PC-9 (cell line): ENCODE data around the gene POU3F3. TPM values are rescaled to one million over a fixed set of nuclear protein-coding genes. Genes with fewer than 3 reads are reported as not detected.

Experiments
- BruUV-seq: library from RNA; stranded (reverse); fragments of 400-500 nt; replicated peaks from 2 replicates; lab custom pipeline; 2021; lab: Mats Ljungman, UMichigan
- CTCF ChIA-PET: fragments of 300-600 bp; sonication (Branson Sonifier 250); formaldehyde crosslinking; loops from one replicate; lab custom pipeline; 2022; ENCODE audit warnings: antibody characterized with exemption; lab: Charles Lee
- POLR2A ChIA-PET: fragments of 300-600 bp; sonication (Branson Sonifier 250); formaldehyde crosslinking; loops from one replicate; lab custom pipeline; 2022; ENCODE audit warnings: antibody characterized with exemption; ENCODE audit not compliant: unreplicated experiment; lab: Charles Lee
- DNase-seq, 2 experiments: peaks; one replicate each; pipeline versions ENCODE4 v3.0.0 to v3.0.0-alpha.2; 2015 to 2022; ENCODE audit warnings: mixed read lengths in 1 of 2
- H2AFZ ChIP-seq: fragments of 200-600 bp; sonication (generic); 2 replicates; pipeline ENCODE4 v1.8.1; 2017; ENCODE audit warnings: antibody characterized with exemption
- H3F3A ChIP-seq: fragments of 200-600 bp; sonication (generic); 2 replicates; pipeline ENCODE4 v1.8.1; 2017; ENCODE audit warnings: antibody characterized with exemption, mild to moderate bottlenecking, low read depth; ENCODE audit not compliant: insufficient read depth
- H3K27ac ChIP-seq: fragments of 200-600 bp; sonication (generic); 2 replicates; pipeline ENCODE4 v1.6.1; 2016; ENCODE audit warnings: mixed run types
- H3K27me3 ChIP-seq: fragments of 200-600 bp; sonication (generic); 2 replicates; pipeline ENCODE4 v1.6.1; 2016; ENCODE audit warnings: low read depth, mixed run types; ENCODE audit not compliant: insufficient read depth
- H3K36me3 ChIP-seq: fragments of 200-600 bp; sonication (generic); 2 replicates; pipeline ENCODE4 v1.6.1; 2016; ENCODE audit warnings: low read depth, mixed run types
- H3K4me1 ChIP-seq: fragments of 200-600 bp; sonication (generic); replicated peaks from 2 replicates; pipeline ENCODE4 v1.6.1; 2016; ENCODE audit warnings: mixed run types; ENCODE audit not compliant: insufficient read depth
- H3K4me2 ChIP-seq: fragments of 200-600 bp; sonication (generic); 2 replicates; pipeline ENCODE4 v1.6.1; 2017; ENCODE audit warnings: mixed run types
- H3K4me3 ChIP-seq: fragments of 200-600 bp; sonication (generic); 2 replicates; pipeline ENCODE4 v1.6.1; 2016; ENCODE audit warnings: mixed run types
- H3K79me2 ChIP-seq: fragments of 200-600 bp; sonication (generic); 2 replicates; pipeline ENCODE4 v1.6.1; 2017; ENCODE audit warnings: low read depth, mixed run types
- H3K9me2 ChIP-seq: fragments of 200-600 bp; sonication (generic); 2 replicates; pipeline ENCODE4 v1.8.1; 2017; ENCODE audit warnings: mild to moderate bottlenecking; ENCODE audit not compliant: insufficient read depth
- H3K9me3 ChIP-seq: fragments of 200-600 bp; sonication (generic); 2 replicates; pipeline ENCODE4 v1.8.1; 2016; ENCODE audit warnings: low read depth; ENCODE audit not compliant: insufficient read depth
- H4K20me1 ChIP-seq: fragments of 200-600 bp; sonication (generic); 2 replicates; pipeline ENCODE4 v1.8.1; 2017; ENCODE audit not compliant: insufficient read depth
- CTCF ChIP-seq: fragments of 200-600 bp; sonication (generic); conservative IDR thresholded peaks from 2 replicates; pipeline ENCODE4 v1.6.1; 2017; ENCODE audit warnings: mixed run types, antibody characterized with exemption, mild to moderate bottlenecking, moderate library complexity
- EZH2 ChIP-seq: fragments of 200-600 bp; sonication (generic); IDR thresholded peaks from 2 replicates; pipeline ENCODE4 v1.8.0; 2017; ENCODE audit warnings: antibody characterized with exemption, low read depth
- intact Hi-C: fragments of 100-400 bp; cut with micrococcal nuclease; formaldehyde crosslinking; loops from one replicate; pipeline ENCODE4 v1.10.0; 2022; ENCODE audit not compliant: unreplicated experiment
- total RNA-seq: library from RNA; stranded (reverse); gene quantifications from 2 replicates; pipeline ENCODE4 v1.2.3, GENCODE V29; 2021

POU3F3 gene
- total RNA-seq, 1 experiment from 2014 or later, result not detected

- H3K36me3 ChIP-seq, result no peaks in the 10 kb centered on the region
- no peaks in the 10 kb centered on the region for H4K20me1 ChIP-seq
- CTCF ChIA-PET, result no interaction called here
- no peak overlapping the region for H3K27ac ChIP-seq
- H3K4me1 ChIP-seq, result no peaks in the 10 kb centered on the region
- intact Hi-C loops, result no loop called here
- H3K4me3 ChIP-seq, result no peak overlapping the region
- no peak for DNase-seq
- H2AFZ ChIP-seq, result no peak overlapping the region
- no TSS peak for BruUV-seq
- POLR2A ChIA-PET, result no interaction called here
- no peaks in the 10 kb centered on the region for H3K79me2 ChIP-seq
- no peaks in the 10 kb centered on the region for H3F3A ChIP-seq
- no peaks in the 10 kb centered on the region for H3K9me2 ChIP-seq
- H3K9me3 ChIP-seq, result no peaks in the 10 kb centered on the region
- peaks cover 17% of the 10 kb centered on the region for H3K27me3 ChIP-seq
- no peak overlapping the region for H3K4me2 ChIP-seq
- TF ChIP-seq CTCF, result no peak
- TF ChIP-seq EZH2, result no peak
Observed at GRCh38 chr2:104859291-104859765, 5.4 kb downstream of the POU3F3 start.

- POLR2A ChIA-PET, result no interaction called here
- BruUV-seq, result no TSS peak
- peaks cover 23% of the 10 kb centered on the region for H3K27me3 ChIP-seq
- CTCF ChIA-PET, result no interaction called here
- no peaks in the 10 kb centered on the region for H3K4me1 ChIP-seq
- intact Hi-C loops, result no loop called here
- H2AFZ ChIP-seq, result no peak overlapping the region
- no peaks in the 10 kb centered on the region for H3K9me2 ChIP-seq
- DNase-seq, result no peak
- no peaks in the 10 kb centered on the region for H3F3A ChIP-seq
- H3K27ac ChIP-seq, result no peak overlapping the region
- no peaks in the 10 kb centered on the region for H3K9me3 ChIP-seq
- no peak overlapping the region for H3K4me2 ChIP-seq
- H3K36me3 ChIP-seq, result no peaks in the 10 kb centered on the region
- no peak overlapping the region for H3K4me3 ChIP-seq
- no peak for TF ChIP-seq EZH2
- H3K79me2 ChIP-seq, result no peaks in the 10 kb centered on the region
- H4K20me1 ChIP-seq, result no peaks in the 10 kb centered on the region
Observed at GRCh38 chr2:104859766-104860450, 6.0 kb downstream of the POU3F3 start.

GRCh38 chr2:104860451-104860790 lies 6.5 kb downstream of the POU3F3 start:
- Histone ChIP-seq H3K9me2 (no peaks in the 10 kb centered on the region), H3K27me3 (peaks cover 28% of the 10 kb centered on the region), H3K36me3 (no peaks in the 10 kb centered on the region), H3K4me2 (no peak overlapping the region), H3F3A (no peaks in the 10 kb centered on the region), H2AFZ (no peak overlapping the region), H3K9me3 (no peaks in the 10 kb centered on the region), H3K4me1 (no peaks in the 10 kb centered on the region), H3K4me3 (no peak overlapping the region), H4K20me1 (no peaks in the 10 kb centered on the region), H3K27ac (no peak overlapping the region), H3K79me2 (no peaks in the 10 kb centered on the region)
- TF ChIP-seq CTCF (no peak), EZH2 (no peak)
- intact Hi-C loops, result no loop called here
- ChIA-PET CTCF (no interaction called here), POLR2A (no interaction called here)
- DNase-seq, result no peak
- no TSS peak for BruUV-seq
